GM18502 (cell line): ENCODE measurements around the gene CNTNAP2.
"Not testable (repeated sequence)": the region's sequence is repeated elsewhere in the genome, so short reads cannot be mapped to it uniquely, and the experiment has no call there.

ENCODE experiments used
- ATAC-seq: cut with Tn5 transposase; IDR thresholded peaks from one replicate; pipeline ENCODE4 v1.9.1; 2021; ENCODE audit warnings: mild to moderate bottlenecking; ENCODE audit not compliant: unreplicated experiment, poor library complexity

The CNTNAP2 gene

DNA sequence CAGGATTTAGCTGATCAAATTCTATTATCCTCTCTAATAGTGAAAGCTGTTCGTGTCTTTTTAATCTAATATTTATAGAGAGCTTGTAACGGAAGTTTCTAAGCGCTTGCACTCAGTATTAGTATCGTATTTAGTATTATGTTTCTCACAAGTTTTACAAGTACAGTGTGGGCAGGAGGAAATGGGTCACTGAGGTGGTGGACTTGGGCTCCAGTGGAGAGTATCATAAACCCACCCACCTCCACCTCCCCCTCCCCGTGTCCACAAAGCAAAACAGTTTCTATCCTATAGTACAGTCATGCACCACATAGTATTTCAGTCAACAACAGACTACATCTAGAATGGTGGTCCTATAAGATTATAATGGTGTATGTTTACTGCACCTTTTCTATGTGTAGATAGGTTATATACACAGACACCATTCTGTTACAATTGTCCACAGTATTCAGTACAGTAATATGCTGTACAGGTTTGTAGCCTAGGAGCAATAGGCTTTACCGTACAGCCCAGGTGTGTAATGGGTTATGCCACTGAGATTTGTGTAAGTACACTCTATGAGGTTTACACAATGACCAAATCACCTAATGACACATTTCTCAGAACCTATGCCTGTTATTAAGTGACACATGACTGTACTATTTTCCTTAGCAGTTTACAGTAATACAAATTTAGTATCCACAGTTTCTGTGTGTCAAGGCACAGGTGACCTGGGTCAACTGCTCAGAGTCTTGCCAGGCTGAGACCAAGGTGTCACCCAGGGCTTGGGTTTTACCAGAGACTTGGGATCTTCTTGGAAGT lies 1452.7 kb downstream of the CNTNAP2 start:
- no peak for ATAC-seq

DNA sequence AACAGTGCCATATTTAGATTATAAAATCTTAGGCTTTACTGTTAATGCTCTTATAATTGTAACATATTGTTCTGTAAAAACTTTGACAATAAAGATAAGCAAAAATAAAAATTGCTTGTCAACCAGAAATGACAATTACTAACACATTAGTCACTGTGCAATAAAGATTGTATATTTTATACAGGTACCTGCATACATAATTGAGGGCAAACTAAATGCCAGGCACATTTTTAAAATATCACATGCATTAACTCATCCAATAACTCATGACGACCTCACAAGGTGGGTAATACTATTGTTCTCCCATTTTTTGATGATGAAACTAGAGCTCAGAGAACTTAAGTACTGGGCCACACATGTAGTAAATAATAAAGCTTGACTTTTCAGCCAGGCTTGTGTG lies 1453.8 kb downstream of the CNTNAP2 start:
- no peak for ATAC-seq

DNA sequence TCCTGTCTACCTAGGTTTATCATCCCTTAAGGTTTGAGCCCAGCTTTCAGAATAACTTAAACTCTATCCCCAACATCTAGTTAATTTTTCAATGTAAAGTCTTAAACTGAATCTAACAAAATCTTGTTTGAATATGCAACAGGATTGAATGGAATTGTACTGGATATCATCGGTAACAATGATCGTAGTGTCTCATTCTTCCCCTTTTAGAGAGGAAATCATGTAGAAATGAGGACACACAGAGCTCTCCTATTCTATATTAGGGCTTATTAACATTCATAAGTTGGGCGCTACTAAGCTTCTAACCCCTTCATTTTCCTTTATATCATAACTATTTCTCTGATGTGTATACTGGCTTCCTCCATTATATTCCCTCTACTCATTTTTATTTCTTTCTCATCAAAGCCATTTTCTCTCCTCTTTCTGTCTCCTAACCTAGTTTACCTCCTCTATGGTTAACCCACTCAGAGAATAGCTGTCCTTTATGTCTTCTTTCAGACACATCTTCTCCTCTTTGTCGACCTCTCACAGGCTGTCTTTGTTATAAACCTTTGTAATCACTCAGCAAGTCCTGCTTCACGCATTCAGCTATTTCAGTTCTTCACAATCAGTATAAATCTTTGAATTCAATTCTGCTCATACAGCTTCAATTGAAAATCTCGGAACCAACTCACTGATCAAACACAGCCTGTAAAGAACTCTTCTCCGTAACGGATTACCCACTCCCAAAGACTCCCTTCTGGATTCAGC lies 1455.0 kb downstream of the CNTNAP2 start:
- no peak for ATAC-seq

DNA sequence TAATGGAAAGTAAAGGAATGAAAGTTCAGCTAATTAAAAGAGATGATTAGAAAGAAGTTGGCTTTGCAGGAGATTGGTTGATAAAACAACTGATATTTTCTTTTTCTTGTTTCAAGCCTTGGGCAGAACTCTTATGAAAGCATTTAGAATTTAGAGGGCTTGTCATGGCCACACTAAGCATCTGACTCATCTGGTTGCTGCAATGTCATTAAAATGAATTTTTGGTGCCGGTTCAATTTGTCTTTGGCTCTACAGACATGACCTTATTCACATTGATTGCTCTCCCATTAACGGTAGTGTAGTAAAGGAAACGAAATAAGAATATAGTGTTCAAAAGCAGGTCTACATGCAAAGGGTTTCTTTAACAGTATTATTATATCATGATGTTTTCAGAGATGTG lies 1461.6 kb downstream of the CNTNAP2 start:
- ATAC-seq: no peak

DNA sequence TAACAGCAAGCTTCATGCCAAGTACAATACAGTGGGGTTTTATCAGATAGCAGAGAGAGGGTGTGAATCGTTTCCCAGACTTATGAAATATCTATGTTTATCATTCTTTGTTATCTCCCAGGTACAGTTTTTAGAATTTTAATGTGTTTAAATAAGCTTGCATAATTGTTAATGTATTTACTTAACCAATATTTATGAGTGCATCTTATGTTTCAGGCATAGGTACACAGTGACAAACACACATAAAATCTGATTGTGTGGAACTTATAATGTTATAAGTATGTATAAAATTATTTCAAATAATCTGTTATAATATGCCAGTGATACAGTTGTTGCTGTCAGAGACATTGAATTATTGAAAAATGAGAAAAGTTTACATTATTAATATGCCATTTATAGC lies 1462.5 kb downstream of the CNTNAP2 start:
- ATAC-seq: no peak

DNA sequence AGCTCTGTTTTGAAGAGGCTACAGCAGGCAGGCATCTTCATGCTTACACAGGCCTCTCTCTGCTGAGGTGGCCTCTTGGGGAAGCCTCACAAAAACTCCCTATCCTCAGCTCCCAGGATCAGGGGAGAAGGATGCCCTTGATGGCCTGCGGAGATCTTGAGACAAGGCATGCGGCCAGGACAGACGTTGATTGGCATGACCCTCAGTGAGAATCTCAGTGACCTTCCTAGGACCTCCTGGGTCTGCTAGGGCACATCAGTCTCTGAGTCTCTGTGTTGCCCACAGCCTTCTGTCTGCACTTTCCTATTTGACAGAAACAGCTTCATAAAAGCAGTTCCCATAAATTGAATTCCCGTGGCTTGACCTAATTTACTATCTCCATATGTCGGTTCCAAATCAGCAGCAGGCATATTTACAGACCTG lies 1468.2 kb downstream of the CNTNAP2 start:
- no peak for ATAC-seq

DNA sequence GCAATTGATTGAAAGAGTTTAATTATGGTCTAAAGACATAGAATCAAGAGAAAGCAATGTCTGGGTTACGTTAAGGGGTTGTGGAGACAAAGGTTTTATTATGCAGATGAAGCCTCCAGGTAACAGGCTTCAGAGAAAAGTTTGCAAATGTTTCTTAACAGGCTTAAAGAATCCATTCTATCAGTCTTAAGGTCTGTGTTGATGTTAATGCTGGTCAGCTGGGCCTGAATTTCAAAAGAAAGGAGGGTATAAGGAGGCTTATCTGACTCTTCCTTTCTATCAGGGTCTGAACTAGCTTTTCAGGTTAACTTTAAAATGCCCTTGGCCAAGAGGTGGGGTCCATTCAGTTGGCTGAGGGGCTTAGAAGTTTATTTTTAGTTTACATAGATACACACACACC lies 1469.5 kb downstream of the CNTNAP2 start:
- ATAC-seq: no peak

DNA sequence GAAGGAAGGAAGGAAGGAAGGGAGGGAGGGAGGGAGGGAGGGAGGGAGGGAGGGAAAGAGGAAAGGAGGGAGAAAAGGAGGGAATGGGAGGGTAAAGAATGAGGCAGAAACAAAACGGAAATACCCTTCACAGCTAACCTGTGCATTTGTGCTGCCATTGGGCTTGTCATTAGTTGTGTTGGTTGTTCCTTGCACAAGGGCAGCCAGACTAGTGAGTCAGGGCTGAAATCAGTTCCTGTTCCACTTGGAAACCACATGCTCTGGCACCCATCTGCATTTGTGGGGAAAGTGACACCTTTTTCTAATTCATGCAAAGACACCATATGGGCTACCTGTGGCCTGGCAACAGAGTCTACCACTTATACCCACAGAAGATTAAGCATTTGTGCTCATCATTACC lies 1469.9 kb downstream of the CNTNAP2 start:
- ATAC-seq: no peak

DNA sequence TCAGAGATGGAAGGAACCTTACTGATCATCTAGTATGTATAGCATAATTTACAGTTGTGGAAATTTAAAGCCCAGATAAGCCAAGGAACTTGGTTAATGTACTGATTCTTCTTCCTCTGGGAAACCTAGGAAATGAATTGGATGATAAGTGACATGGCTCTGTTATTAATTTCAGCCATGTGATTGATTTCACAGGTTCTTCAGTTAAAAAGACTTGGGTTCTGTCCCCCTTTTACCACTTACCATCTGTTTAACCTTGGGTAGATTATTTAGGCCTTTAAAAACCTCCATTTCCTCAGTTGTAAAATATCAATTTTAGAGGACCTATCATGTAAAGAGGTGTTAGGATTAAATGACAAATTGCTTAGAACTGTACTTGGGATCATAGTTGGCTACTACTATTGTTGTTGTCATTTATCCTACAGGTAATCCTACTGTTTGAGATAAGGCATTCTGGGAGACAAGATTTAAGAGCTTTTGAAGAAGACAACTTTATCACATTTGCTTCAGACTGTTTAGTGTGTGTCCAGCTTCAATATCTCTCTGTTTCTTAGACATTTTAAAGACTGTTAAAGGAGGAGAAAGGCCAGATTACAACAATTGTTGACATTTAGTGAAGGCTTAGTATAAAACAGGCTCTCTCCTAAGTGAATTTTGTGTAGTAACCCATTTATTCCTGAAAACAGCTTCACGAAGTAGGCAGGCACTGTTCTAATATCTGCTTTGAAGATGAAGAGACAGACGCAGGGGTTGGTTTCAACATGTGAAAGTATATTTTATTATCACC lies 1476.9 kb downstream of the CNTNAP2 start:
- ATAC-seq: no peak

DNA sequence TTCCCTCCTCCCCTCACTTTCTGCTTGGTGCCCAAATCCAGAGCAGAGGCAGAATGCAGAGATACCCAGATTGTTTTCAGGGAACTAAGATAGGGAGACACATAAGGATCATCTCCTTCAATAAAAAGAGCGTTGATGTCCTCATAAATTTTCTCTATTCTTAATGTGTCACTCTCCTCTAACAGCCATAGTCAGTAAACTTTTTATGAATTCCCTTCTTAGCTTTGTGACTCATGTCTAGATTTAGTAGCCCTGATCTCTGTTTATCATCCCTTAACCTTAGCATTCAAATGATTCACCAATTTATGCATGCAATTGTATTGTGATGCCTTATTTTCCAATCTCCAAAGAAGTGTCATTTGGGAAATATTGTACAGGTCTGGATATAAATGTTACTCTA lies 1478.4 kb downstream of the CNTNAP2 start:
- ATAC-seq: no peak

DNA sequence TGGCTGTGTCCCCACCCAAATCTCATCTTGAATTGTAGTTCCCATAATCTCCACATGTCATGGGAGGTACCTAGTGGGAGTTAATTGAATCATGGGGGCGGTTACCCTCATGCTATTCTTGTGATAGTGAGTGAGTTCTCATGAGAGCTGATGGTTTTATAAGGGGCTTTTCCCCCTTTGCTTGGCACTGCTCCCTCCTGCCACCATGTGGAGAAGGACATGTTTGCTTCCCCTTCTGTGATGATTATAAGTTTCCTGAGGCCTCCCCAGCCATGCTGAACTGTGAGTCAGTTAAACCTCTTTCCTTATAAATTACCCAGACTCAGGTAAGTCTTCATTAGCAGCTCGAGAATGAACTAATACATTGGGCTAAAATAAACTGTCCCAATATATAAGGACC lies 1482.1 kb downstream of the CNTNAP2 start:
- ATAC-seq: not testable (repeated sequence)

DNA sequence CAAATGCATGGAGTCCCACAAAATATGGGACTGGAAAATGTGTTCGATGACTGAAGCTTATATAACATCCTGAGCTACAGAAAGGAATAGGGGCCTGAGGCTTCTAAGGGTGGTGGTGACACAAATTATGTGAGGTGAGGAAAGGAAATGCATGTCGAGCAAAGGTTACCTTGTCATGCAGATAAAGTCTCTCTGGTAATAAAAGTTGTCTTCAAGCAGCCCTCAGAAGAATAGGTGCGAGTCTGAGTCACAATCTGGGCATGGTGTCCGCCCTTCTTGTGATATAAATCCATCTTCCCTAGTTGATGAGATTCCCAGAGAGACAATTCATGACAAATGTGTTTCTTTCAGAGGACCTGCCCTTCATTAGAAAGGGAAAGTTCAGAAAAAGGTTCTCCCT lies 1488.7 kb downstream of the CNTNAP2 start:
- ATAC-seq: no peak

DNA sequence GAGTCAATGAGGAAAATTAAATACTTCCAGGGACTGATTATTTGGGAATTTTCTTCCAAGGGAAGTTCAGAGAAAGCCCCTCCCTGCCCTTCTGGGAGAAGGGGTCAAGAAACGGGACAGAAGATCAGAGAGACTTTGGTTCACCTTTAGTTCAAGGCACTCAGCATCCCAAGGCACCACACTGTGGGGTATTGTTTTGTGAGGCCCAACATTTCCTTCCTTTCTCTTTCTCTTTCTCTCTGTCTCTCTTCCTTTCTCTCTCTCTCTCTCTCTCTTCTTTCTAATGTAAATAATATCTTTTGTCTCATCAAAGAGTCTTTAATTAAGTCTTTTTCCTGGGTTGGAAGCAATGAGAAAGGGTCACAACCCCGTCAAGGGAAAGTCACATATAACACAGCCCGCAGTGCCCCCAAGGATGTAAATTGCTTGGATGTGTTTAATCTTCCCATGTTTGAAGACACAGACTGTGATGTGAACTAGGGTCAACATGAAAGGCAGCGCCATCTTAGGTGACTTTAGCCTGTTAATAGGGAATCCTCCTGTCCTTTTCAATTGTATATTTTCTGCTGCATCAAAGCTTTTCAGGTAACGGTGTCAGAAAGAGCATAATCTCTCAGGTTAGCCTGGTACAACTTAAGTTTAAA lies 1490.7 kb downstream of the CNTNAP2 start:
- ATAC-seq: no peak

DNA sequence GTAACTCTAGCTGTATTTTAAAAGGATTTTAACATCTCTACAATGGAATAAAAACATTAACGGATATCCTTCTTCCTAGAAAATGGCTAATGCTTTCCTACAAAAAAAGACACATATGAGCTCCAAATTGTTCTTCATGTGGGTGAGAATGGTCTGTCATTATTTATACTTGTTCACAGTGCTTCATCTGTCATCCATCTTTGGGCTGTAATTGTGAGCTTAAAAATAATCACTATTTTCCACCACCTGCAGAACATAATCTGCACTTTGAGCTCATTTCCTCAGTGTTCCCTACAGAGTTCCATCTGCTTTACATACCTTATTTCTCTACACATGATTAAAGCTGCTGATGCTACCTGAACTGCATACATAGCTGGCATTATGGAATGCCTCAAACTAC lies 1494.8 kb downstream of the CNTNAP2 start:
- ATAC-seq: no peak

DNA sequence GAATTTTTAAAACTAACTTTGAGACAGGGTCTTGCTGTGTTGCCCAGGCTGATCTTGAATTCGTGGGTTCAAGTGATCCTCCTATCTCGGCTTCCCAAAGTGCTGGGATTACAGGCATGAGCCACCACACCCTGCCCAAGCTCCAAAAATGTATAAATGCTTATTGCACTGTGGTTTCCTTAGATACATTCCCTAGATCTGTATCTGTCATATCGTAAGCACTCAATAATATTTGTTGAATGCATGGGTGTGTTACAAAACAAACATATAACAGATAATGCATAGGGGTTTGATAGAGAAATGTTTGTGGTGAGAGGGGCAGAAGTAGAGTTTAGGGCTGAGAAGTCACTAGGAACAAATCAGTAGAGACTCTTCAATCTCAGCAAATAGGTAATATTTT lies 1518.7 kb downstream of the CNTNAP2 start:
- no peak for ATAC-seq

DNA sequence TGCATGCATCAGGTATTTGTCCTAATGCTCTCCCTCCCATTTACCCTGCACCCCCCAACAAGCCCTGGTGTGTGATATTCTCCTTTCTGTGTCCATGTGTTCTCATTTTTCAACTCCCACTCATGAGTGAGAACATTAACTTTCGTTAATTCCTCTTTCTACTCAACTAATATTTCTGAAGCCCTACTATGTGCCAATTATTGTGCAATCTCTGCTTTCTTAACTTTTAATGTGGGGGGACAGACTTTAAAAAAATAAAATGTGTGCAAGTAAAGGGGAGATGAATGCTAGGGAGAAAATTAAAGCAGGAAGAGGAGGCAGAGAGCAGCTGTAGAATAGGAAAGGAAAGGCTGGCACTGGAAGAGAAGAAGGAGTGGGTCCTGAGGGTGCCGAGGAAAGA lies 1520.0 kb downstream of the CNTNAP2 start:
- ATAC-seq: no peak

DNA sequence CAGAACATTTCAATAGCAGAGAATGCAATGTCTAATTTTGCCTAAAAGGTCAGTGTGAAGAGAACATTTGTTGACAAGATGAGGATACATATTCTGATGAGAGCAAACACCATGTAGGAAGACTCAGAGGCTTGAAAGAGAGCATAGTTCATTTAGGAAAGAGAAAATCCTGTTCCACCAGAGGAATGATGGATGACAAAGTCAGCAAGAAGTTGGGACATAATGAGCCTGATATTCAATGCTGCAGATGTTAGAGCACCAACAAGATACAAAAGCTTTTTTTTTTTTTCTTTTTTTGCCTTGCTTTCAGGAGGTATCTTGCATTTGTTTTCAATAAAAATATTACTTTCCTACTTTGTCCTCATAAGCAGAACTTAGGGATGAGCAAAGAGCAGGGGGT lies 1522.0 kb downstream of the CNTNAP2 start:
- ATAC-seq: no peak

DNA sequence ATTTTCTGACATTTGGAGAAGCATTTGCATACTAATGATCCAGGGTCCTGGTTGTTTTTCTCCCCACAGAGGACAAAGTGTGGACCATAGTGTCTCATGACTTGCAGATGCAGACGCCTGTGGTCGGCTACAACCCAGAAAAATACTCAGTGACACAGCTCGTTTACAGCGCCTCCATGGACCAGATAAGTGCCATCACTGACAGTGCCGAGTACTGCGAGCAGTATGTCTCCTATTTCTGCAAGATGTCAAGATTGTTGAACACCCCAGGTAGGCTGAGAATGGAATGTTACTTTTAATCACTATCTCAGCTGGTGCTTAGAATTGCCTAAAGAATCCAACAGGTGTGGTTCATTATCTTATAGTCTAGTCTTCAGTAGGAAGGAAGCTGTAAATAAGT lies 1522.4 kb downstream of the CNTNAP2 start:
- no peak for ATAC-seq

DNA sequence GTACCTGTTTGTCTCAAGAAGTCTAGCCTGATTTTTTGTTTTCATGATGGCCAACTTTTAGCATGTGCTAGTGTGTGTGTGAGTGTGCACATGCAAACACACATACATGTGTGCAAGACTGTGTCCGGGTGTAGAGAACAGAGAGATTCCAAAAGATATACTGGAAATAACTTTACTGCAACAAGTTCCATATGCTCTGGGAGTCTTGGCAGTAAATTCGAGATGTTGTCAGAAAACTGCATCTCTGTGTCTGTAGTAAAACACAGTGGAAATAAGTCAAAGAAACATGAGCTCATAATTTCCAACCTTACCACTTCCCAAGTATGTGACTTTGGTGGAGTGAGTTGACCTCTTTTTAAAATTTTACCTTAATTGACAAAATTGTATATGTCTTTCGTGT lies 1523.2 kb downstream of the CNTNAP2 start:
- no peak for ATAC-seq

DNA sequence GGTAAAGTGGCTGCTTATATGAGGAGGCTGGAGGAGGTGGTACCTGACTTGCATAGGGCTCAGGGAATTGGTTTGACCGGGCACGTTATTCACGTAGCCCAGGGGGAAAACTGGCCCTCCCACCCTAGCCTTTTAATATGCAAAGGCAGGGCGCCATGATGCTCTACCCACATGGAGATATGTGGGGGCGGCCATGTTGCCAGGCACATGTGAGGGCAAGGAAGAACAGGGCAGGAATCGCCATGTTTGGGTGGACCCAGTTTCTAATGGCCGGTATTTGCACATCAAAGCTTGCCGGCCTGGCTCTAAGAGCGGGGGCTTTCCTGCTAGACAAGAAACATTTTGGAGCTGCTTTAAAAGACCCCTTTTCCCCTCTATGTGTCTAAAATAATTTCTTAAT lies 1524.2 kb downstream of the CNTNAP2 start:
- ATAC-seq: no peak

DNA sequence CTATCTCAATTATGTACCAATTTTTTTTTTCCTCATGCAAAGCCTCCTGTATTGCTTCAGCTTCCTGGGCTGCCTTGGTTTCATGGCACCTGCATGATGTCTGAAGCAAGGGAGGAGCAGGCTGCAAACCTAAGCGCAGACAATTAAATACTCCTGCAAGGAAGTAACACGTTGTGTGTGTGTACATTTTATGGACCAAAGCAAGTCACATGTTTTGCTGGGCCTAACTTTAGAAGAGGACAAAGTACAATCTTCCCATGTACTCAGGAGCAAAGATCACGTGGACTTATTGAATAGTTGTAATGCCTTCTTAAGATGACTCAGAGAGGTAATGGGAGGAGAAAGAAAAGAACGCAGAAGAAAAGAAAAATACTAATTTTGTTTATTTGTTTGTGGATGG lies 1530.0 kb downstream of the CNTNAP2 start:
- ATAC-seq: no peak
